Endothelial cell of umbilical vein (primary cell): ENCODE results near the gene ARHGEF38. TPM values are rescaled to one million over a fixed set of nuclear protein-coding genes. Genes with fewer than 3 reads are reported as not detected.

Source experiments
- BruUV-seq: library from RNA; stranded (reverse); fragments of 400-500 nt; replicated peaks from 2 replicates; lab custom pipeline; 2021; lab: Mats Ljungman, UMichigan
- CTCF ChIA-PET: fragments of 300-600, 350-600 bp; sonication (Branson Sonifier 250); formaldehyde crosslinking; loops from one replicate; lab custom pipeline; 2021; ENCODE audit warnings: antibody characterized with exemption, inconsistent platforms; lab: Charles Lee
- POLR2A ChIA-PET: fragments of 300-600, 350-600 bp; sonication (Branson Sonifier 250); formaldehyde crosslinking; loops from one replicate; lab custom pipeline; 2021; ENCODE audit warnings: antibody characterized with exemption, inconsistent platforms; lab: Charles Lee
- DNase-seq: peaks from one replicate; pipeline ENCODE4 v3.0.0-alpha.2; 2011; ENCODE audit warnings: low read depth, low spot score
- FAIRE-seq: peaks from 2 replicates; lab custom pipeline; 2011; peaks lifted over from hg19 to GRCh38; lab: Jason Lieb, UNC
- H2AFZ ChIP-seq: 2 replicates; pipeline ENCODE4 v1.6.0; 2012; ENCODE audit warnings: low read depth, low read length, control low read depth, inconsistent platforms
- H3K27ac ChIP-seq: 2 replicates; pipeline ENCODE4 v1.5.1; 2011; ENCODE audit warnings: low read depth, mild to moderate bottlenecking, control low read depth, low read length, moderate library complexity; ENCODE audit not compliant: insufficient read depth
- H3K27me3 ChIP-seq, 2 experiments: 2 replicates each; pipeline versions ENCODE4 v1.6.0 to v1.6.1; 2011; ENCODE audit warnings: low read length in 2 of 2, mixed read lengths in 1 of 2; ENCODE audit not compliant: control insufficient read depth in 2 of 2, insufficient read depth in 2 of 2
- H3K36me3 ChIP-seq, 2 experiments: 2 replicates in 1 of 2; 3 replicates in 1 of 2; pipeline ENCODE4 v1.5.1; 2011; ENCODE audit warnings: low read length in 2 of 2, mild to moderate bottlenecking in 1 of 2, moderate library complexity in 1 of 2; ENCODE audit not compliant: control insufficient read depth in 2 of 2, insufficient read depth in 2 of 2; ENCODE audit errors: extremely low read depth in 1 of 2
- H3K4me1 ChIP-seq: 3 replicates; pipeline ENCODE4 v1.5.1; 2011; ENCODE audit warnings: mild to moderate bottlenecking, low read length; ENCODE audit not compliant: control insufficient read depth, insufficient read depth; ENCODE audit errors: extremely low read depth
- H3K4me2 ChIP-seq: 2 replicates; pipeline ENCODE4 v1.6.1; 2011; ENCODE audit warnings: low read length, control low read depth, mixed read lengths; ENCODE audit not compliant: insufficient read depth
- H3K4me3 ChIP-seq, 3 experiments: fragments of 200-600 bp in 1 of 3; sonication (generic), shearing (Covaris generic) in 1 of 3; replicated peaks in 1 of 3; 2 replicates each; pipeline ENCODE4 v1.5.1; 2011 to 2016; ENCODE audit warnings: control low read depth in 3 of 3, low read length in 3 of 3, mild to moderate bottlenecking in 2 of 3, inconsistent platforms in 1 of 3, low read depth in 1 of 3, moderate library complexity in 1 of 3; ENCODE audit not compliant: insufficient read depth in 1 of 3
- H3K79me2 ChIP-seq: 2 replicates; pipeline ENCODE4 v1.6.0; 2012; ENCODE audit warnings: low read length, inconsistent platforms; ENCODE audit not compliant: control insufficient read depth, insufficient read depth
- H3K9ac ChIP-seq: replicated peaks from 2 replicates; pipeline ENCODE3; 2011; ENCODE audit warnings: low read length, control low read depth; ENCODE audit not compliant: insufficient read depth; ENCODE audit errors: extremely low read depth
- H3K9me1 ChIP-seq: replicated peaks from 3 replicates; pipeline ENCODE4 v1.6.0; 2011; ENCODE audit warnings: mild to moderate bottlenecking, low read length; ENCODE audit not compliant: control insufficient read depth, insufficient read depth; ENCODE audit errors: extremely low read depth
- H3K9me3 ChIP-seq: replicated peaks from 2 replicates; pipeline ENCODE4 v1.5.1; 2012; ENCODE audit warnings: low read length, inconsistent platforms; ENCODE audit not compliant: control insufficient read depth, insufficient read depth
- H4K20me1 ChIP-seq: replicated peaks from 2 replicates; pipeline ENCODE3; 2011; ENCODE audit warnings: mild to moderate bottlenecking, low read length; ENCODE audit not compliant: control insufficient read depth, insufficient read depth; ENCODE audit errors: extremely low read depth
- CTCF ChIP-seq, 2 donors: IDR thresholded peaks; 1 replicate in 1 of 2; 2 replicates in 1 of 2; pipeline ENCODE4 v1.5.1; 2011; ENCODE audit warnings: low read length in 2 of 2, mild to moderate bottlenecking in 2 of 2, moderate library complexity in 2 of 2, control low read depth in 1 of 2, inconsistent platforms in 1 of 2, low read depth in 1 of 2; ENCODE audit not compliant: insufficient read depth in 1 of 2; ENCODE audit errors: extremely low read depth in 1 of 2
- EZH2 ChIP-seq: IDR thresholded peaks from 2 replicates; pipeline ENCODE4 v1.6.1; 2012; ENCODE audit warnings: borderline replicate concordance, low read depth, mild to moderate bottlenecking, moderate library complexity, low read length, inconsistent platforms; ENCODE audit not compliant: severe bottlenecking
- FOS ChIP-seq: IDR thresholded peaks from 2 replicates; pipeline ENCODE4 v1.6.1; 2011; ENCODE audit warnings: mild to moderate bottlenecking, low read length, moderate library complexity, borderline replicate concordance; ENCODE audit not compliant: insufficient read depth
- GATA2 ChIP-seq: IDR thresholded peaks from 2 replicates; pipeline ENCODE4 v1.7.0; 2011; ENCODE audit warnings: low read depth, mild to moderate bottlenecking, moderate library complexity, mixed read lengths, low read length; ENCODE audit not compliant: insufficient read length, insufficient read depth
- JUN ChIP-seq: IDR thresholded peaks from 2 replicates; pipeline ENCODE4 v1.6.1; 2011; ENCODE audit warnings: borderline replicate concordance, low read depth; ENCODE audit not compliant: insufficient read length, insufficient read depth
- MAX ChIP-seq: IDR thresholded peaks from 2 replicates; pipeline ENCODE4 v1.6.1; 2011; ENCODE audit not compliant: insufficient read depth, insufficient read length
- MYC ChIP-seq: IDR thresholded peaks from one replicate; pipeline ENCODE4 v1.6.1; 2011; ENCODE audit warnings: mild to moderate bottlenecking, low read depth, low read length
- POLR2A ChIP-seq: IDR thresholded peaks from 2 replicates; pipeline ENCODE4 v1.6.1; 2012; ENCODE audit warnings: low read depth, mild to moderate bottlenecking, control low read depth, low read length
- POLR2AphosphoS5 ChIP-seq: IDR thresholded peaks from 2 replicates; pipeline ENCODE4 v1.6.1; 2012; ENCODE audit warnings: low read depth, mild to moderate bottlenecking, control low read depth, low read length, moderate library complexity; ENCODE audit not compliant: insufficient read depth
- dilution Hi-C: fragments of 300-500 bp; cut with MboI; formaldehyde crosslinking; loops from one replicate; pipeline ENCODE4 v1.15.0; 2019; ENCODE audit warnings: low sequenced_read_pairs; ENCODE audit not compliant: extremely low pct_ligation_motif_present
- intact Hi-C: fragments of 100-400 bp; cut with micrococcal nuclease; formaldehyde crosslinking; loops from one replicate; pipeline ENCODE4 v1.10.0; 2022
- polyA plus RNA-seq, 4 experiments: library from polyadenylated mRNA; depleted of rRNA in 3 of 4; stranded (reverse) in 3 of 4; unstranded in 1 of 4; fragments of >200 nt; gene quantifications; 2 replicates each; pipeline versions ENCODE4 v1.2.1 to v1.2.3, GENCODE V29; 2011 to 2012; ENCODE audit warnings: missing spikeins in 1 of 4
- total RNA-seq: library from RNA; stranded (reverse); gene quantifications from 2 replicates; pipeline ENCODE4 v1.2.3, GENCODE V29; 2021

Gene ARHGEF38
- total and polyA plus RNA-seq, 2 donors (not counting 3 experiments of a cell fraction or from before 2014, with no cell fraction given), result not detected

GRCh38 chr4:105613306-105613705 lies 60.9 kb downstream of the ARHGEF38 start:
- dilution Hi-C loops, result no loop called here
- DNase-seq (no peak), FAIRE-seq (no peak)
- ChIA-PET POLR2A (no interaction called here), CTCF (no interaction called here)
- Histone ChIP-seq H3K4me1 (no peaks in the 10 kb centered on the region), H3K9me1 (no peaks in the 10 kb centered on the region), H3K9ac (no peak overlapping the region), H3K27ac (no peak overlapping the region), H2AFZ (no peak overlapping the region), H3K4me2 (no peak overlapping the region), H3K4me3 (no peak overlapping the region), H3K27me3 (no peaks in the 10 kb centered on the region), H3K79me2 (no peaks in the 10 kb centered on the region), H3K36me3 (no peaks in the 10 kb centered on the region), H3K9me3 (no peaks in the 10 kb centered on the region), H4K20me1 (no peaks in the 10 kb centered on the region)
- TF ChIP-seq FOS (no peak), EZH2 (no peak), GATA2 (no peak), JUN (no peak), POLR2A (no peak), CTCF (IDR thresholded peaks at IDR 0.05; ENCODE audit: extremely low read depth in 1 of 2, insufficient read depth in 1 of 2, low read depth in 1 of 2, low read length in 2 of 2) (no peak), POLR2AphosphoS5 (no peak), MAX (no peak), MYC (no peak)
- BruUV-seq, result no TSS peak
- intact Hi-C loops, result no loop called here
